GM19025 (cell line): ENCODE measurements around the gene INPP5D.
"Not testable (repeated sequence)": the region's sequence is repeated elsewhere in the genome, so short reads cannot be mapped to it uniquely, and the experiment has no call there.

Experiments used
- ATAC-seq: cut with Tn5 transposase; IDR thresholded peaks from one replicate; pipeline ENCODE4 v1.9.1; 2021; ENCODE audit warnings: mild to moderate bottlenecking, low read depth, moderate library complexity; ENCODE audit not compliant: unreplicated experiment

The INPP5D gene

DNA sequence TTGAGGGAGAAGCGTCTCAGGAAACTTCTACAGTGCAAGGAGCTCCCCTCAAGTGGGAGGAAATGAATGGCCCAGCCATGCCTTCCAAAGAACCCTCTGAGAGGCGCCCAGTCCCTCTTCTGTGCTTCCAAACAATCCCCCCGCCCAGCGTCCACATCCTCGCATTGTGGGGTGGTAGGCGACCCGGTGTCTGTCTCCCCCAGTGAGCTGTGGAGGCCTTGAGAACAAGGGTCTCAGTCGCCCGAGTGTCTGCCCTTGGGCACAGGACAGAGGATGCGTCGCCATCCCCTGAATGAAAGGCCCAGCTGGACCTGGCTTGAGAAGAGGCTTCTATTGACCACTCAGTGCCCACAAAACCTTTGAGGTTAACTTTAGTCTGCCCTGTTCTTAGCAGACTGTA is 29.7 kb downstream of the INPP5D start:
- no peak for ATAC-seq

DNA sequence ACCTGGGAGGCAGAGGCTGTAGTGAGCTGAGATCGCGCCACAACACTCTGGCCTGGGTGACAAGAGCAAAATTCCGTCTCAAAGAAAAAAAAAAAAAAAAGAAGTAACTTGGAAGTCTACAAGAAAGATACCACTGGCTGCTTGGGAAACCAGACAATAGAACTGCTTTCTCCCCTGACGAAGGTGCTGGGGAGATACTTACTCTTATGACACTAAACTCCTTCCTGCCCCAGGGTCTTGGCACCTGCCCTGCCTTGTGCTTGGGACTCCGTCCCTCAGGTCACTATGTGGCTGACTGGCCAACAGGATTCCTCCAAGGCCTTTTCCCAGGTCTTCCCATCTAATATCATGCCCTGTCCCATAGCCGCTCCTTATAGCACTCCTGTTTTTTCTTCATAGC is 30.7 kb downstream of the INPP5D start:
- no peak for ATAC-seq

DNA sequence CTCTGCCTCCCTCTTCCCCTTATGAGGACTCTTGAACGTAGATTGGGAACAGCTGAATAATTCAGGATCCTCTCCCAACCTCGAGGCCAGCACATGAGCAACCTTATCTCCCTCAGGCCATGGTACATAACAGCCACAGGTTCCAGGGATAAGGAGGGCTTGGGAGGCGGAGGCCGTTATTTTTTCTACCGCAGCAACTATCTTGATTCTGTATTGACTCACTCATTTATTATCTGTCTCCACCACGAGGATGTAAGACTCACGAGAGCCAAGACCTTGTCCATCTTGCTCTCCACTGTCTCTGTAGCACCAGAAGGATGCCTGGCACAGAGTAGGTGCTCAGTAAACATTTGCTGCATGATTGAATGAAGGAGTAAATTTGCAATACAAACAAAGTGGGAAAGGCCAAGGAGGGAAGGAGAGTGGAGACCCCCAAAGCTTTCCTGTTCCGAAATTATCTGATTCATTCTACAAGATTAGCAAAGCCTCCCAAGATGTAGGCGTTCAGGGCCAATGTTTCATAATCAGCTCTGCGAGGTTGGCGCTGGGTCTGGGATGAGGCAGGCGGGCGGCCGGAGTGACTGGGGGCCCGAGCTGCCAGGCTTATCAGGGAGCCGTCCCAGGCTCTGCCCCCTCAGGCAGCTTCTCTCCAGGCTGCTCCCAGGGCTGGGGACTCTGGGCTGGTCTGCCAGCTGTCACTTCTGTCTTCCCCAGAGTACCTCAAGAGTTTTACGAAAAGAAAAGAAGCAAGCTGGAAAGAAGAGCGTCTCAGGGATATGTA is 31.6 kb downstream of the INPP5D start:
- ATAC-seq: no peak

DNA sequence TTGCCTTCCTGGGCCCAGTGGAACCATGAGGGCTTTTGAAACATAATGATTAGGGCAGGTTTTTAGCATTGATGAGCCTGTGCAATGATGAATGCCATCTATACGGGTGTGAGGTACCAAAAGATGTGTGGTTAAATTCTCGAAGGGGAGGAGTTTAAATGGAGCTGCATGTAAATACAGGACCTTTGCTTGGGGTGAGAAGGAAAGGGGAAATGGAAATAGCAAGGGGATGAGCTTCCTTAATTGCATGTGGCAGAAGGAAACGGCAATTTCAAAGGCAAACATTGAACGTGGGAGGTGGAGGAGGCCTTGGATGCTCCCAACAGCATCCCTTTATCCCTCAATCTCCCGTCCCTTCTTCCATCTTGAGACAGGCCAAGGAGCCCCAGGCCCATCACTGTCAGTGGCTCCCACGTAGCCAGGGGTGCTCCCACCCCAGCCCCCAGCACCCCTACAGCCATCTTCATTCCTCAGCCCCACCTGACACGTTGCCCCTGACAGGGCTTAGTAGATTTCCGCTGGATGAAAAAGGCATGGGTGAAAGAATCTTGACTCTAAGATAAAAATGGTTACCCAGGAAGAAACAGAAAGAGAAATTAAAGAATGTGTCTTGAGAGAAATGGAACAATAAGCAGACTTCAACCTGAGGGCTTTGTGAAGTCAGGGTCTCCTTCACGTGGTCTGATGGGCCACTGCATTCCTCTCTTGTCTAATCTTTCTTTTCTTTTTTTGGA is 32.5 kb downstream of the INPP5D start:
- no peak for ATAC-seq

GRCh38 chr2:233093166-233093448 is 33.0 kb downstream of the INPP5D start:
- no peak for ATAC-seq

GRCh38 chr2:233093721-233094120 is 33.6 kb downstream of the INPP5D start:
- no peak for ATAC-seq

DNA sequence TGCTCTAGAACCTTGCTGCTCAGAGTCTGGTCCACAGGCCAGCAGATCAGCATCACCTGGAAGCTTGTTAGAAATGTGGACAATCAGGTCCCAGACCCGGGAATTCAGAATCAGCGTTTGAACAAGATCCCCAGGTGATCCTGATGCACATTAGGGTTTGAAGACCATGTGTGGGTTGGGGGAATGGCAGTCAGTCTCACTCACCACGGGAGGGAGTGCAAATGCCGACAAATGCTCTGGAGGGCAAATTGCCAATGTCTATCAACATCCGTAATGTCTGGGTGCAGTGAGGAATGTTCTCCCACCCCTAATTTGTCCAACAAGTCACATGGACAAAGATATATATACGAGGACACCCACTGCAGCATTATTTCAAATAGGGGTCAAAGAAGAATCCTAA is 34.5 kb downstream of the INPP5D start:
- ATAC-seq: no peak

- no peak for ATAC-seq
These were observed 35.9 kb downstream of the INPP5D start for GRCh38 chr2:233096006-233096405.

- no peak for ATAC-seq
These were observed 38.5 kb downstream of the INPP5D start for GRCh38 chr2:233098618-233099017.

- not testable (repeated sequence) for ATAC-seq
These were observed 39.7 kb downstream of the INPP5D start for GRCh38 chr2:233099820-233100191.

DNA sequence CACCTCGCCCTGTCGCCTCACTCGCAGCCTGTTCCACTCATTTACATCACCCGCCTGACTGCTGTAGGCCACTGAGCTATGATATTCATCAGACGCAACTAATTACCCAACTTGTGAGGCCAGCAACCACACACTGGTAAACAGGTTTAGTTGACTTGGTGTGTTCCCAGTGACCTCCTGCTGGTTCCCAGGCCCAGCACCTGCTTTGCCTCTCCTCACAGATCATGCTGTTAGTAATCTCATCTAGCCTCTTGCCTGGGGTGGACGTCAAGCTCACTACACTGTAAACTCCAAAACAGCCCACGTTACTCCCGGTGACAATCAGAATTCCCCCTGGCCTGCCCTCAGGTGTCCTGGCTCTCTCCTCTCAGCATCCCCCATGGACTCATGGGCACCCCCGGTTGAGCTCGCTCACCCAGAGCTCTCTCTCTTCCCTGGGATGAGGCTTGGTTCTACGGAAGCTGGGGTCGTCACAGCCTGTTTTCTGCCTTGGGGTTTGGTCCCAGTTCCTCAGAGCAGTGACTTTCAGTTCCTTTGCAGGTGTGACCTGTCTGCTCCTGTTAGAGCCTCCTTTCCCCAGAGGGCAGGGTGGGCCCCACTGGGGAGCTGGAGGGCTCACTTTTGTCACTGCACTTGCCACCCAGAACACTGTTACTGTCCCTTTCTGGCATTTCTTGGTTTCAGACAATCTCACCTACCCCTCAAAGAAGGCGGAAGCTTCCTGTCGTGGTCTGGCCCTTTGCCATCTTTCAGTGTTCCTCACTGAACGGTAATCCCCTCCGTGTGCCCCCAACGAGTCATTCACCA is 40.3 kb downstream of the INPP5D start:
- peak; percentile 77 for ATAC-seq

DNA sequence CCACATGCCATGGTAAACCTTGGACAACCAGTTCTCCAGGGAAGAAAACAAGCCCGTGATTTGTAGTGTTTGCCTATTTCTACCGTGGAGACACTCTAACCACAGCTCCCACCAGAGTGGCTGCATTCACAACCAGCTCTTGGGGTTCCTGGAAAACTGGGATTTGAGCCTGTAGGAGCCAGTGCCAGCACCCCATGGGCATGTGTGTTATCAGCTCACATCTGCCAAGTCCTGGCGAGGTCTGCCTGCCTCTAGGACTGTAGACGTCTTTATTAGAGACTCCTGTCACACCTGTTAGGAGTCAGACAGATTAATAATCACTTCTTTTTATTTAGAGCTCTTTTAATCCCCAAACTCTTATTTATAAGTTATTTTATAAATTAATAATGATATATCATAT is 41.0 kb downstream of the INPP5D start:
- no peak for ATAC-seq

DNA sequence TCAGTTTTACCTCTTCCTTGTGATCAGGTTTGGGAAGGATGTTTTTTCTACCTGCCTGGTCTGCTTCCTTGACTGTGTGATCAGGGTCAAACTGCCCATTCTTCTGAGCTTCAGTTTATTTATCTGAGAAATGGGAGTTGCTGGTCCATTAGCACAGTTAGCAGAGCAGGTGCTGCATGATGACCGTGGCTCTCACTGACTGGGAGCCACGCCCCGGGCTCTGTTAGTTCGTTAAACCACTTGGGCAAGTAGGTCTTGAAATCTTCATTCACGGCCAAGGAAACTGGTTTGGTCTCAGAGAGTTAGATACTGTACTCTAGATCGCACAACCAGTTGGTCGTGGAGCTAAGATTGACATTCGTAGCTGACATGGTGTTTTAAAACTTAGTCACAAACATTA is 41.7 kb downstream of the INPP5D start:
- no peak for ATAC-seq

DNA sequence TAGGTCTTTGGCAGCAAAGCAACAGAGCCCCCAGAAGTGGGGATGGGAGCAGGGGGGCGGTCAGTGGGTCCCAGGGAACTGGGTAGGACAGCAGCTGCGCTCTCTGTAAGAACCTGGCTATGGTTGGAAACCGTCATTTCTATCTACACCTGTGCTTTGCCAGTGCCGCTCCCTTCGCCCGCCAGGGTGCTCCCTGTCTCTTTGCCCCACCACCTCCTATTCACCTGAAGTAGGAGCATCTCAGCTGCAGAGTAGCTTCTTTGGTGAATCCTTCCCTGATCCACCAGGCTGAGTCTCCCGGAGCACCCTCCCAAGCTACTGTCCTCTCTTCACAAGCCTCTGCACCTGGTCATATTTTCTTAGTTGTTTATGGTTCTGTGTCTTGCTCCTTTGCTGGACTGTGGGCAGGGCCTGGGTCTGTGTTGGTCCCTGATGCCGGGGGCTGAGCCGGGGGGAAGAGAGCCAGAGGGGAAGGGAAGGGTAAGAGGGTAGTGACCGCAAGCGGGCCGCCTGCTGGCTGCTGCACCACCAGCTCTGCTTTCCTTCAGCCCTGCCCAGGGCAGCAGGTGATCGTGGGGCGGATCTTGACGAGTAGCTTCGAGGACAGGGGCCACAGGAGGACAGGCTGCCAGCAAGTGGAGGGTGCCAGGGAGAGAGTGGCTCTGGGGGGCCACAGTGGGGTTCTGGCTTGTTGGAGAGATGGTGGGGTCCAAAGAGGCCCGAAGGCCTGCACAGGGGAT is 45.2 kb downstream of the INPP5D start:
- no peak for ATAC-seq

GRCh38 chr2:233105930-233106329 is 45.8 kb downstream of the INPP5D start:
- ATAC-seq: no peak

- ATAC-seq: no peak
These were observed 46.9 kb downstream of the INPP5D start for GRCh38 chr2:233107011-233107410.

DNA sequence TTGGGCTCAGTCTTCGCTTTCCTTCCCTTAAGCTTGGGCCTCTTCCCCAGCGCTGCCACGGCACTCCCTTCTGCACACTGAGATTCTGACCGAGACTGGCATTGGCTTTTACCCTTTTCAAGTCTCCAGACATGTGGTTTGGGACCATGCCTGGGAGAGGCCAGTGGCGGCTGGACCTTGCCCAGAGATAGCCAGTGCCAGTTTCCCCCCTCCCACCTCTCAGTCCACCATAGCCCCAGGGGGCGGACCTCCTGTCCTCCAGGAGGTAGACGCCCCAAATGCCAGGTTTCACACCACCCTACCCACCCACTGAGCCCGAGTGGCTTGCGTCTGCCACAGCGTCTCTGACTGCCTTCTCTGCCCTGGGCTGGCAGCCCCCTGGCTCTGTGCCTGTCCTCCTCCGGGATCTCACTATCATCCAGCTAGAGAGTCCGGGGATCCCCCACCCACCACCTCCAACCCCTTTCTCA is 47.7 kb downstream of the INPP5D start:
- no peak for ATAC-seq

- ATAC-seq: no peak
These were observed 48.7 kb downstream of the INPP5D start for GRCh38 chr2:233108611-233109490.

DNA sequence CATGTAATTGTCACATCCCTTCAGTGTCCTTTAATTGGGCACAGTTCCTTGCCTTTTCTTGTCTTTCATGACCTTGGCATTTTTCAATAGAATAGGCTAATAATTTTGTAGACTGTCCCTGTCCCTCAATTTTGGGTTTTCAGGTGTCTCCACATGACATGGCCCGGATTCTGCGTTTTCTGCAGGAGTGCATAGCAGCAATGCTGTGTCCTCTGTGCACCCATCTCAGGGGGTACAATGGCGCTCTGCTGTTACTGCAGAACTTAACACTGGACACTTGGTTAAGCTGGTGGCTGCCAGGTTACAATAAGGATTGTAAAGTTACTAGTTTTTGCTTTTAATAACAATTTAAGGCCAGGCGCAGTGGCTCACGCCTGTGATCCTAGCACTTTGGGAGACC is 51.3 kb downstream of the INPP5D start:
- ATAC-seq: no peak

- ATAC-seq: no peak
These were observed 52.2 kb downstream of the INPP5D start for GRCh38 chr2:233112329-233112728.
